A673 (cell line): Measurements from ENCODE around the gene CYS1. TPM values are rescaled to one million over a fixed set of nuclear protein-coding genes. Genes with fewer than 3 reads are reported as not detected.

ENCODE experiments used
- BruUV-seq: library from RNA; stranded (reverse); fragments of 400-500 nt; replicated peaks from 2 replicates; lab custom pipeline; 2021; lab: Mats Ljungman, UMichigan
- CTCF ChIA-PET: fragments of 300-600 bp; sonication (Branson Sonifier 250); formaldehyde crosslinking; loops from one replicate; lab custom pipeline; 2022; ENCODE audit warnings: antibody characterized with exemption; lab: Charles Lee
- POLR2A ChIA-PET: fragments of 300-600 bp; sonication (Branson Sonifier 250); formaldehyde crosslinking; loops from one replicate; lab custom pipeline; 2022; ENCODE audit warnings: antibody characterized with exemption; ENCODE audit not compliant: low non-redundant PET; lab: Charles Lee
- DNase-seq: peaks from one replicate; pipeline ENCODE4 v3.0.0-alpha.2; 2015; ENCODE audit warnings: low spot score
- H3K27ac ChIP-seq: fragments of 200-600 bp; sonication (generic); 2 replicates; pipeline ENCODE4 v1.5.1; 2016; ENCODE audit warnings: mixed run types, low read depth, mild to moderate bottlenecking, mixed read lengths, antibody characterized with exemption, low read length; ENCODE audit not compliant: poor library complexity, severe bottlenecking
- H3K27me3 ChIP-seq: fragments of 200-600 bp; sonication (generic); replicated peaks from 2 replicates; pipeline ENCODE4 v1.6.1; 2017; ENCODE audit warnings: mixed run types, low read depth, mild to moderate bottlenecking, mixed read lengths, antibody characterized with exemption, low read length; ENCODE audit not compliant: insufficient read depth, poor library complexity
- H3K36me3 ChIP-seq: fragments of 200-600 bp; sonication (generic); 2 replicates; pipeline ENCODE4 v1.6.1; 2016; ENCODE audit warnings: mixed run types, mild to moderate bottlenecking, mixed read lengths, antibody characterized with exemption, low read length; ENCODE audit not compliant: insufficient read depth, poor library complexity, severe bottlenecking
- H3K4me1 ChIP-seq: fragments of 200-600 bp; sonication (generic); 2 replicates; pipeline ENCODE4 v1.6.1; 2017; ENCODE audit warnings: mixed run types, mild to moderate bottlenecking, mixed read lengths, antibody characterized with exemption, low read length; ENCODE audit not compliant: insufficient read depth, poor library complexity, severe bottlenecking
- H3K4me3 ChIP-seq: fragments of 200-600 bp; sonication (generic); 2 replicates; pipeline ENCODE4 v1.5.1; 2016; ENCODE audit warnings: low read depth, mixed run types, mild to moderate bottlenecking, mixed read lengths, low read length; ENCODE audit not compliant: poor library complexity, severe bottlenecking
- H3K9me3 ChIP-seq: fragments of 200-600 bp; sonication (generic); 2 replicates; pipeline ENCODE4 v1.6.1; 2016; ENCODE audit warnings: mixed run types, low read depth, mild to moderate bottlenecking, mixed read lengths, antibody characterized with exemption, low read length; ENCODE audit not compliant: poor library complexity, severe bottlenecking
- EZH2 ChIP-seq: fragments of 200-600 bp; sonication (generic); IDR thresholded peaks from 2 replicates; pipeline ENCODE4 v1.6.1; 2017; ENCODE audit warnings: borderline replicate concordance, low read depth, mild to moderate bottlenecking, mixed read lengths, antibody characterized with exemption, low read length; ENCODE audit not compliant: poor library complexity, severe bottlenecking
- intact Hi-C: fragments of 100-400 bp; cut with micrococcal nuclease; formaldehyde crosslinking; loops from one replicate; pipeline ENCODE4 v1.10.0; 2022; ENCODE audit not compliant: unreplicated experiment
- total RNA-seq: library from RNA; stranded (reverse); gene quantifications from 2 replicates; pipeline ENCODE4 v1.2.3, GENCODE V29; 2021
- TF ChIP-seq, protein P1 (sequence below): fragments of 300-800, 200-600 bp; sonication (generic); conservative IDR thresholded peaks from 2 replicates; pipeline ENCODE4 v1.5.1; 2017; ENCODE audit warnings: low read depth, mild to moderate bottlenecking, antibody characterized with exemption, low read length, moderate library complexity, mixed read lengths

CYS1 gene
- total RNA-seq, 1 experiment from 2014 or later, result not detected

DNA sequence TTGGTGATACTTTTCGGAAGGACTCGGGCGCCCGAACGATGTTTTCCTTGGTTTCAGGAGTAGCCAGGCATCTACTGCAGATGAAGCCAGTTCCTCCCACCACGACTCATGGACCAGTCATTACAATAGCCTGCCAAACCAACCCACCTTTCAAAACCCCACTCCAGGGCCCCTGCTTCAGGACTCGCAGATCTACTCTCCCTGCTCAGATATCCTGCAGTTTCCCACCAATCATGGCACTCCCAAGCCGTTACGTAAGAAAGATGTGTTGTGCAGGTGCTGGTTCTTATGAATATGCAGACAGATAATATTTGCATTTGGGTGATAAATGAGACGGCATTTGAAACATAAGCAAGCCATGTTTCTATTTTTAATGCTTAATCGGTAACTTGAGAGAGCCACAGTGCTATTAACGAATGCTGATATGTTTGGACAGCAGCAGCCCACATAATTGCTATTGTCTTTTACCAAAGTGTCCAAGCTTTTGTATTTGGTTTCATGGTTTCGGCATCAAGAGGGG is 3.5 kb upstream of the CYS1 start:
- no TSS peak for BruUV-seq
- no peak overlapping the region for H3K4me3 ChIP-seq
- no peaks in the 10 kb centered on the region for H3K36me3 ChIP-seq
- intact Hi-C loops, result no loop called here
- TF ChIP-seq, protein P1, sequence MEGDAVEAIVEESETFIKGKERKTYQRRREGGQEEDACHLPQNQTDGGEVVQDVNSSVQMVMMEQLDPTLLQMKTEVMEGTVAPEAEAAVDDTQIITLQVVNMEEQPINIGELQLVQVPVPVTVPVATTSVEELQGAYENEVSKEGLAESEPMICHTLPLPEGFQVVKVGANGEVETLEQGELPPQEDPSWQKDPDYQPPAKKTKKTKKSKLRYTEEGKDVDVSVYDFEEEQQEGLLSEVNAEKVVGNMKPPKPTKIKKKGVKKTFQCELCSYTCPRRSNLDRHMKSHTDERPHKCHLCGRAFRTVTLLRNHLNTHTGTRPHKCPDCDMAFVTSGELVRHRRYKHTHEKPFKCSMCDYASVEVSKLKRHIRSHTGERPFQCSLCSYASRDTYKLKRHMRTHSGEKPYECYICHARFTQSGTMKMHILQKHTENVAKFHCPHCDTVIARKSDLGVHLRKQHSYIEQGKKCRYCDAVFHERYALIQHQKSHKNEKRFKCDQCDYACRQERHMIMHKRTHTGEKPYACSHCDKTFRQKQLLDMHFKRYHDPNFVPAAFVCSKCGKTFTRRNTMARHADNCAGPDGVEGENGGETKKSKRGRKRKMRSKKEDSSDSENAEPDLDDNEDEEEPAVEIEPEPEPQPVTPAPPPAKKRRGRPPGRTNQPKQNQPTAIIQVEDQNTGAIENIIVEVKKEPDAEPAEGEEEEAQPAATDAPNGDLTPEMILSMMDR, result no peak
- no peak for TF ChIP-seq EZH2
- peaks cover 9% of the 10 kb centered on the region for H3K4me1 ChIP-seq
- CTCF ChIA-PET, result interaction anchor here (1.2 kb wide), 1 partner anchor 12 kb away, joined by 3 read pairs; no protein-coding TSS in a partner anchor
- DNase-seq, result no peak
- H3K27me3 ChIP-seq, result peaks cover 59% of the 10 kb centered on the region
- POLR2A ChIA-PET, result no interaction called here
- no peaks in the 10 kb centered on the region for H3K9me3 ChIP-seq
- H3K27ac ChIP-seq, result no peak overlapping the region

GRCh38 chr2:10083046-10083445 is 2.8 kb upstream of the CYS1 start:
- H3K27me3 ChIP-seq, result peaks cover 66% of the 10 kb centered on the region
- peaks cover 9% of the 10 kb centered on the region for H3K4me1 ChIP-seq
- H3K9me3 ChIP-seq, result no peaks in the 10 kb centered on the region
- no peaks in the 10 kb centered on the region for H3K36me3 ChIP-seq
- intact Hi-C loops, result no loop called here
- DNase-seq, result no peak
- H3K4me3 ChIP-seq, result no peak overlapping the region
- TF ChIP-seq, protein P1, result no peak
- TF ChIP-seq EZH2, result peak; percentile 22
- H3K27ac ChIP-seq, result no peak overlapping the region
- no TSS peak for BruUV-seq
- ChIA-PET POLR2A (no interaction called here), CTCF (interaction anchor here (1.2 kb wide), 1 partner anchor 11 kb away, joined by 3 read pairs; no protein-coding TSS in a partner anchor)

- Histone ChIP-seq H3K27me3 (peaks cover 85% of the 10 kb centered on the region), H3K9me3 (no peaks in the 10 kb centered on the region), H3K36me3 (no peaks in the 10 kb centered on the region), H3K27ac (no peak overlapping the region), H3K4me3 (peak overlapping the region; percentile 48), H3K4me1 (peaks cover 9% of the 10 kb centered on the region)
- CTCF ChIA-PET, result no interaction called here
- TF ChIP-seq EZH2, result peak; percentile 92
- TF ChIP-seq, protein P1, result no peak
- no TSS peak for BruUV-seq
- DNase-seq, result no peak
- POLR2A ChIA-PET, result no interaction called here
- intact Hi-C loops, result no loop called here
Observed at GRCh38 chr2:10080536-10081304, 509 bp upstream of the CYS1 start.
